DND-41 (cell line): ENCODE measurements around the gene CKLF.
"Not testable (repeated sequence)": the region's sequence is repeated elsewhere in the genome, so short reads cannot be mapped to it uniquely, and the experiment has no call there.

Source experiments
- CTCF ChIP-seq: IDR thresholded peaks from 2 replicates; pipeline ENCODE4 v1.5.1; 2012; ENCODE audit warnings: borderline replicate concordance, low read length, moderate library complexity, mild to moderate bottlenecking; ENCODE audit not compliant: poor library complexity, severe bottlenecking; ENCODE audit errors: extremely low read depth
- EZH2 ChIP-seq: IDR thresholded peaks from 3 replicates; pipeline ENCODE4 v1.6.1; 2012; ENCODE audit warnings: borderline replicate concordance, low read depth, mild to moderate bottlenecking, moderate library complexity, low read length, inconsistent platforms; ENCODE audit not compliant: severe bottlenecking

- not testable (repeated sequence) for TF ChIP-seq CTCF, EZH2
These were observed 37.3 kb upstream of the CKLF start for GRCh38 chr16:66514980-66515595.
